Activated CD8-positive, alpha-beta T cell treated with anti-CD3 and anti-CD28 coated beads for 36 hours (primary cell): ENCODE data around the gene RPL15. TPM values are rescaled to one million over a fixed set of nuclear protein-coding genes. Genes with fewer than 3 reads are reported as not detected.

Experiments used
- ATAC-seq: fragments of 200-7000 bp; cut with Tn5 transposase; one replicate; pipeline ENCODE4 v1.10.0; 2021; ENCODE audit warnings: mild to moderate bottlenecking, moderate library complexity
- CTCF ChIA-PET: fragments of 350-600 bp; sonication (Branson Sonifier 250); formaldehyde crosslinking; loops from one replicate; lab custom pipeline; 2021; ENCODE audit warnings: antibody characterized with exemption; lab: Charles Lee
- POLR2A ChIA-PET: fragments of 350-600 bp; sonication (Branson Sonifier 250); formaldehyde crosslinking; loops from one replicate; lab custom pipeline; 2021; ENCODE audit warnings: antibody characterized with exemption; lab: Charles Lee
- DNase-seq: peaks from one replicate; pipeline ENCODE4 v3.0.0-alpha.2; 2020
- H3K27ac Mint-ChIP-seq: one replicate; pipeline ENCODE4 v1.8.0; 2021; ENCODE audit warnings: mild to moderate bottlenecking, mixed read lengths
- H3K27me3 Mint-ChIP-seq: one replicate; pipeline ENCODE4 v1.8.0; 2021; ENCODE audit warnings: mixed read lengths
- H3K36me3 Mint-ChIP-seq: one replicate; pipeline ENCODE4 v1.8.0; 2021; ENCODE audit warnings: low read depth, mixed read lengths
- H3K4me1 Mint-ChIP-seq: one replicate; pipeline ENCODE4 v1.8.0; 2021; ENCODE audit warnings: low read depth, mixed read lengths
- H3K4me3 Mint-ChIP-seq: one replicate; pipeline ENCODE4 v1.8.0; 2021; ENCODE audit warnings: mild to moderate bottlenecking, moderate library complexity, mixed read lengths
- H3K9me3 Mint-ChIP-seq: one replicate; pipeline ENCODE4 v1.8.0; 2021; ENCODE audit warnings: mixed read lengths
- CTCF ChIP-seq: fragments of 200-600 bp; IDR thresholded peaks from one replicate; pipeline ENCODE4 v1.8.0; 2022; ENCODE audit warnings: antibody characterized with exemption, mild to moderate bottlenecking
- intact Hi-C: fragments of 100-400 bp; cut with micrococcal nuclease; formaldehyde crosslinking; loops from one replicate; pipeline ENCODE4 v1.10.0; 2022
- total RNA-seq, 2 experiments: library from RNA; stranded (reverse); gene quantifications; one replicate each; pipeline ENCODE4 v1.2.3, GENCODE V29; 2021

The RPL15 gene
- total RNA-seq, 2 experiments from 2014 or later = 2,671 to 2,747 TPM

- H3K27ac Mint-ChIP-seq = peak overlapping the region; percentile 43
- intact Hi-C loops = loop anchor here (2.0 kb wide), 1 partner anchor 27 kb away; the partner anchor contains the start of genes NKIRAS1 and RPL15
Observed at GRCh38 chr3:23944007-23944783, 27.3 kb downstream of the RPL15 start.

GRCh38 chr3:23944861-23945662 is 28.1 kb downstream of the RPL15 start, which contains the start of gene NR1D2:
Gene NR1D2, plus strand, starts transcription at chr3:23945286. Its CDS starts 293 bp downstream, at chr3:23945579.
- ATAC-seq = peak; percentile 46
- no peaks in the 10 kb centered on the region for H3K9me3 Mint-ChIP-seq
- intact Hi-C loops = loop anchor here (2.0 kb wide), 1 partner anchor 28 kb away; the partner anchor contains the start of genes NKIRAS1 and RPL15
- POLR2A ChIA-PET = interaction anchor here (0.8 to 2.1 kb wide), 2 partner anchors 20 to 27 kb away, joined by 4 to 28 read pairs; partner anchors contain the start of genes NKIRAS1 and RPL15
- peaks cover 10% of the 10 kb centered on the region for H3K27me3 Mint-ChIP-seq
- H3K27ac Mint-ChIP-seq = peak within 1 kb of the TSS; percentile 93
- peak within 1 kb of the TSS; percentile 84 for H3K4me3 Mint-ChIP-seq
- peaks cover 32% of the 10 kb centered on the region for H3K4me1 Mint-ChIP-seq
- CTCF ChIA-PET = interaction anchor here (1.9 kb wide), 1 partner anchor 56 kb away, joined by 7 read pairs; no protein-coding TSS in a partner anchor
- no peak for TF ChIP-seq CTCF
- peak; percentile 82 for DNase-seq
- no peaks in the 10 kb centered on the region for H3K36me3 Mint-ChIP-seq

More at GRCh38 chr3:23944007-23944783, 27.3 kb downstream of the RPL15 start:
- Mint-ChIP-seq H3K36me3 (no peaks in the 10 kb centered on the region), H3K4me1 (peaks cover 23% of the 10 kb centered on the region), H3K27me3 (peaks cover 10% of the 10 kb centered on the region), H3K9me3 (no peaks in the 10 kb centered on the region), H3K4me3 (peak overlapping the region; percentile 74)
- CTCF ChIA-PET = interaction anchor here (1.0 to 1.9 kb wide), 2 partner anchors 19 to 55 kb away, joined by 4 to 7 read pairs; no protein-coding TSS in a partner anchor
- TF ChIP-seq CTCF = no peak
- DNase-seq (no peak), ATAC-seq (no peak)
- POLR2A ChIA-PET = interaction anchor here (0.8 to 2.1 kb wide), 2 partner anchors 19 to 26 kb away, joined by 4 to 28 read pairs; partner anchors contain the start of genes NKIRAS1 and RPL15

- POLR2A ChIA-PET = interaction anchor here (1.3 to 6.1 kb wide), 3 partner anchors 10 to 28 kb away, joined by 5 to 53 read pairs (median 28); partner anchors contain the start of genes NKIRAS1 and RPL15
- no peaks in the 10 kb centered on the region for H3K9me3 Mint-ChIP-seq
- no peak for DNase-seq
- CTCF ChIA-PET = no interaction called here
- no peak for TF ChIP-seq CTCF
- intact Hi-C loops = loop anchor here (2.0 kb wide), 1 partner anchor 29 kb away; the partner anchor contains the start of genes NKIRAS1 and RPL15
- H3K4me3 Mint-ChIP-seq = no peak overlapping the region
- H3K27me3 Mint-ChIP-seq = peaks cover 10% of the 10 kb centered on the region
- ATAC-seq = no peak
- peaks cover 36% of the 10 kb centered on the region for H3K4me1 Mint-ChIP-seq
- no peaks in the 10 kb centered on the region for H3K36me3 Mint-ChIP-seq
- no peak overlapping the region for H3K27ac Mint-ChIP-seq
Observed at GRCh38 chr3:23945663-23945912, 28.7 kb downstream of the RPL15 start.

GRCh38 chr3:23945913-23946687 is 29.2 kb downstream of the RPL15 start:
- Mint-ChIP-seq H3K27ac (peak overlapping the region; percentile 93), H3K4me1 (peaks cover 39% of the 10 kb centered on the region), H3K4me3 (peak overlapping the region; percentile 84), H3K9me3 (no peaks in the 10 kb centered on the region), H3K36me3 (no peaks in the 10 kb centered on the region), H3K27me3 (peaks cover 10% of the 10 kb centered on the region)
- ChIA-PET CTCF (interaction anchor here (1.4 kb wide), 1 partner anchor 12 kb away, joined by 3 read pairs; no protein-coding TSS in a partner anchor), POLR2A (interaction anchor here (1.2 to 6.1 kb wide), 3 partner anchors 10 to 29 kb away, joined by 4 to 53 read pairs (median 5); partner anchors contain the start of genes NKIRAS1 and RPL15)
- peak; percentile 82 for ATAC-seq
- DNase-seq = peak; percentile 95
- TF ChIP-seq CTCF = no peak
- intact Hi-C loops = loop anchor here (2.0 kb wide), 1 partner anchor 29 kb away; the partner anchor contains the start of genes NKIRAS1 and RPL15
